ENCODE data around the gene OR8G5.

Gene OR8G5

GRCh38 chr11:124294687-124295086 lies 38.5 kb downstream of the OR8G5 start:
- no peak for DNase-seq

- DNase-seq, result no peak
Measured at GRCh38 chr11:124296016-124296415, 39.8 kb downstream of the OR8G5 start.

- no peak for DNase-seq
Measured at GRCh38 chr11:124297921-124298320, 41.7 kb downstream of the OR8G5 start.

- DNase-seq, result no peak
Measured at GRCh38 chr11:124301548-124301947, 45.4 kb downstream of the OR8G5 start.

- DNase-seq, result no peak
Measured at GRCh38 chr11:124302347-124303125, 46.4 kb downstream of the OR8G5 start.

- no peak for DNase-seq
Measured at GRCh38 chr11:124307093-124307492, 50.9 kb downstream of the OR8G5 start.

GRCh38 chr11:124310721-124311120 lies 54.5 kb downstream of the OR8G5 start:
- no peak for DNase-seq

GRCh38 chr11:124311269-124311668 lies 55.1 kb downstream of the OR8G5 start:
- DNase-seq, result no peak

- no peak for DNase-seq
Measured at GRCh38 chr11:124311670-124312069, 55.5 kb downstream of the OR8G5 start.

- DNase-seq, result no peak
Measured at GRCh38 chr11:124313131-124313530, 57.0 kb downstream of the OR8G5 start.

- DNase-seq, result no peak
Measured at GRCh38 chr11:124313849-124314248, 57.7 kb downstream of the OR8G5 start, which contains the start of gene OR8D1. OR8D1 (minus strand) TSS chr11:124313949; CDS start chr11:124310766, 3,183 bp downstream.

- DNase-seq, result no peak
Measured at GRCh38 chr11:124315052-124315451, 58.9 kb downstream of the OR8G5 start.

Data from NCI-H446 (cell line).